H1 (cell line): ENCODE data around the gene CNBP. TPM values are rescaled to one million over a fixed set of nuclear protein-coding genes. Genes with fewer than 3 reads are reported as not detected.

Experiments used
- CTCF ChIA-PET: fragments of 300-600 bp; sonication (Branson Sonifier 250); formaldehyde crosslinking; loops from one replicate; lab custom pipeline; 2021; ENCODE audit not compliant: partially characterized antibody; lab: Charles Lee
- POLR2A ChIA-PET: fragments of 300-600 bp; sonication (Branson Sonifier 250); formaldehyde crosslinking; loops from one replicate; lab custom pipeline; 2021; ENCODE audit warnings: inconsistent platforms; ENCODE audit not compliant: partially characterized antibody; lab: Charles Lee
- DNase-seq, 2 experiments: peaks; one replicate each; pipeline versions ENCODE4 v3.0.0 to v3.0.0-alpha.2; 2010 to 2022; ENCODE audit warnings: low spot score in 2 of 2, low read depth in 1 of 2, mixed read lengths in 1 of 2
- FAIRE-seq: peaks from 2 replicates; lab custom pipeline; 2011; peaks lifted over from hg19 to GRCh38; lab: Jason Lieb, UNC
- H2AFZ ChIP-seq: 2 replicates; pipeline ENCODE4 v1.8.1; 2012; ENCODE audit warnings: low read length, inconsistent platforms
- H2AK5ac ChIP-seq: 2 replicates; pipeline ENCODE4 v1.6.1; 2013; ENCODE audit warnings: low read depth, low read length
- H2BK120ac ChIP-seq: replicated peaks from 2 replicates; pipeline ENCODE3; 2013; ENCODE audit warnings: low read depth, low read length, inconsistent platforms
- H2BK12ac ChIP-seq: 2 replicates; pipeline ENCODE4 v1.6.1; 2013; ENCODE audit warnings: low read depth, low read length
- H2BK15ac ChIP-seq: 2 replicates; pipeline ENCODE4 v1.6.1; 2013; ENCODE audit warnings: low read length
- H2BK20ac ChIP-seq: 2 replicates; pipeline ENCODE4 v1.6.1; 2013; ENCODE audit warnings: low read length
- H2BK5ac ChIP-seq: 2 replicates; pipeline ENCODE4 v1.6.1; 2013; ENCODE audit warnings: low read depth, low read length
- H3K14ac ChIP-seq: 2 replicates; pipeline ENCODE4 v1.6.1; 2013; ENCODE audit warnings: inconsistent platforms; ENCODE audit not compliant: insufficient read length
- H3K18ac ChIP-seq: 2 replicates; pipeline ENCODE4 v1.6.1; 2013; ENCODE audit warnings: low read length; ENCODE audit errors: extremely low read depth
- H3K23ac ChIP-seq: 2 replicates; pipeline ENCODE4 v1.6.1; 2013; ENCODE audit warnings: inconsistent platforms; ENCODE audit not compliant: insufficient read length
- H3K23me2 ChIP-seq: 2 replicates; pipeline ENCODE4 v1.6.1; 2013; ENCODE audit warnings: low read depth, low read length
- H3K27ac ChIP-seq: 2 replicates; pipeline ENCODE4 v1.6.1; 2011; ENCODE audit warnings: low read depth, low read length, inconsistent platforms
- H3K27me3 ChIP-seq, 4 experiments: replicated peaks in 1 of 4; 1 replicate in 1 of 4; 2 replicates in 3 of 4; pipeline versions ENCODE4 v1.6.1 to v1.8.1; 2011 to 2013; ENCODE audit warnings: low read length in 3 of 4, mild to moderate bottlenecking in 3 of 4, inconsistent platforms in 2 of 4, mixed read lengths in 2 of 4, moderate library complexity in 1 of 4; ENCODE audit not compliant: control insufficient read depth in 3 of 4, insufficient read depth in 3 of 4; ENCODE audit errors: extremely low read depth in 1 of 4
- H3K36me3 ChIP-seq, 4 experiments: 2 replicates each; pipeline versions ENCODE4 v1.6.1 to v1.8.1; 2011 to 2013; ENCODE audit warnings: mild to moderate bottlenecking in 4 of 4, low read length in 3 of 4, moderate library complexity in 2 of 4, control low read depth in 1 of 4, inconsistent platforms in 1 of 4; ENCODE audit not compliant: insufficient read depth in 4 of 4, control insufficient read depth in 2 of 4
- H3K4ac ChIP-seq: replicated peaks from 2 replicates; pipeline ENCODE3; 2013; ENCODE audit warnings: low read length, low read depth, mixed read lengths, inconsistent platforms; ENCODE audit not compliant: insufficient read length
- H3K4me1 ChIP-seq, 4 experiments: replicated peaks in 1 of 4; 1 replicate in 1 of 4; 2 replicates in 3 of 4; pipeline versions ENCODE4 v1.6.1 to v1.8.1; 2011 to 2013; ENCODE audit warnings: low read length in 3 of 4, inconsistent platforms in 2 of 4, mixed read lengths in 1 of 4; ENCODE audit not compliant: insufficient read depth in 4 of 4, control insufficient read depth in 3 of 4
- H3K4me2 ChIP-seq, 2 experiments: 2 replicates each; pipeline versions ENCODE4 v1.6.1 to v1.8.1; 2011 to 2013; ENCODE audit warnings: low read depth in 2 of 2, low read length in 2 of 2, control low read depth in 1 of 2, inconsistent platforms in 1 of 2, mild to moderate bottlenecking in 1 of 2; ENCODE audit not compliant: insufficient read depth in 1 of 2
- H3K4me3 ChIP-seq, 4 experiments: fragments of 200-600, 300-600 bp in 1 of 4; sonication (generic), shearing (Covaris generic), sonication (Bioruptor Twin) in 1 of 4; 2 replicates each; pipeline versions ENCODE4 v1.5.1 to v1.8.1; 2011 to 2016; ENCODE audit warnings: low read length in 4 of 4, low read depth in 3 of 4, control low read depth in 2 of 4, inconsistent platforms in 2 of 4, mild to moderate bottlenecking in 2 of 4, mixed read lengths in 1 of 4, moderate library complexity in 1 of 4; ENCODE audit not compliant: insufficient read depth in 2 of 4; ENCODE audit errors: extremely low read depth in 1 of 4
- H3K56ac ChIP-seq: replicated peaks from 2 replicates; pipeline ENCODE3; 2013; ENCODE audit warnings: low read depth, mild to moderate bottlenecking, mixed read lengths, low read length, inconsistent platforms; ENCODE audit not compliant: insufficient read length
- H3K79me1 ChIP-seq: 2 replicates; pipeline ENCODE4 v1.6.1; 2013; ENCODE audit warnings: low read depth, low read length, control low read depth
- H3K79me2 ChIP-seq, 2 experiments: 2 replicates each; pipeline versions ENCODE4 v1.6.1 to v1.8.1; 2012 to 2013; ENCODE audit warnings: low read length in 2 of 2, mild to moderate bottlenecking in 2 of 2, inconsistent platforms in 1 of 2; ENCODE audit not compliant: insufficient read depth in 2 of 2, control insufficient read depth in 1 of 2
- H3K9ac ChIP-seq, 4 experiments: replicated peaks in 1 of 4; 1 replicate in 1 of 4; 2 replicates in 3 of 4; pipeline versions ENCODE4 v1.6.1 to v1.8.1; 2011 to 2013; ENCODE audit warnings: low read depth in 3 of 4, low read length in 3 of 4, control low read depth in 2 of 4, mild to moderate bottlenecking in 2 of 4, moderate library complexity in 2 of 4, inconsistent platforms in 1 of 4; ENCODE audit errors: extremely low read depth in 1 of 4
- H3K9me3 ChIP-seq, 2 experiments: 2 replicates each; pipeline versions ENCODE4 v1.6.1 to v1.8.1; 2012 to 2013; ENCODE audit warnings: mild to moderate bottlenecking in 2 of 2, moderate library complexity in 2 of 2, control low read depth in 1 of 2, inconsistent platforms in 1 of 2, low read depth in 1 of 2, low read length in 1 of 2, mixed read lengths in 1 of 2; ENCODE audit not compliant: insufficient read depth in 2 of 2
- H4K20me1 ChIP-seq, 2 experiments: replicated peaks in 1 of 2; 2 replicates each; pipeline versions ENCODE3 to v1.8.1; 2011 to 2013; ENCODE audit warnings: inconsistent platforms in 2 of 2, low read length in 2 of 2, mild to moderate bottlenecking in 1 of 2; ENCODE audit not compliant: insufficient read depth in 2 of 2, control insufficient read depth in 1 of 2
- H4K5ac ChIP-seq: 2 replicates; pipeline ENCODE4 v1.6.1; 2013; ENCODE audit warnings: low read length, low read depth, mixed read lengths, inconsistent platforms; ENCODE audit not compliant: insufficient read length
- H4K8ac ChIP-seq: 2 replicates; pipeline ENCODE4 v1.8.0; 2013; ENCODE audit warnings: mild to moderate bottlenecking, moderate library complexity, low read length, inconsistent platforms; ENCODE audit not compliant: insufficient read depth; ENCODE audit errors: extremely low read depth
- H4K91ac ChIP-seq: replicated peaks from 2 replicates; pipeline ENCODE3; 2013; ENCODE audit warnings: low read length, mixed read lengths, inconsistent platforms; ENCODE audit not compliant: insufficient read length
- CBX5 ChIP-seq: fragments of 300-800, 300-1000 bp; sonication (generic); IDR thresholded peaks from 2 replicates; pipeline ENCODE4 v1.7.1; 2016; ENCODE audit warnings: antibody characterized with exemption, low read length, low read depth
- EGR1 ChIP-seq: IDR thresholded peaks from 2 replicates; pipeline ENCODE4 v1.6.1; 2011; ENCODE audit warnings: low read depth, low read length, borderline replicate concordance
- GABPA ChIP-seq: IDR thresholded peaks from 2 replicates; pipeline ENCODE4 v1.6.1; 2011; ENCODE audit warnings: mild to moderate bottlenecking, low read length, moderate library complexity, borderline replicate concordance; ENCODE audit not compliant: insufficient read depth
- MAFK ChIP-seq: IDR thresholded peaks from 2 replicates; pipeline ENCODE4 v1.6.1; 2012; ENCODE audit warnings: low read depth, mild to moderate bottlenecking, improper control_type of control experiment, low read length
- PHF8 ChIP-seq: fragments of 200-600 bp; sonication (generic); conservative IDR thresholded peaks from 2 replicates; pipeline ENCODE4 v1.7.1; 2012; ENCODE audit warnings: low read depth, mild to moderate bottlenecking, inconsistent platforms, low read length, moderate library complexity
- SRF ChIP-seq: IDR thresholded peaks from 2 replicates; pipeline ENCODE4 v1.6.1; 2011; ENCODE audit warnings: mild to moderate bottlenecking, low read depth, low read length, moderate library complexity
- YY1 ChIP-seq: IDR thresholded peaks from 2 replicates; pipeline ENCODE4 v1.6.1; 2011; ENCODE audit warnings: low read depth, mild to moderate bottlenecking, low read length
- WGBS, 2 experiments: shearing (Covaris generic) in 1 of 2; methylation state at CpG; one replicate each; pipeline versions ENCODE4 v1.1.6 to v1.1.7; 2013 to 2015; ENCODE audit warnings: low lambda C conversion rate in 2 of 2, mixed read lengths in 2 of 2, inconsistent platforms in 1 of 2, low coverage in 1 of 2, missing lambda C conversion rate in 1 of 2; ENCODE audit not compliant: insufficient replicate concordance in 2 of 2, insufficient coverage in 1 of 2, insufficient read length in 1 of 2; ENCODE audit errors: extremely low coverage in 1 of 2, missing lambda C conversion rate in 1 of 2; 5-methylcytosine and 5-hydroxymethylcytosine counted together
- polyA plus RNA-seq, 7 experiments: library from polyadenylated mRNA; depleted of rRNA in 3 of 7; stranded (reverse) in 5 of 7; unstranded in 2 of 7; fragments of >200 nt in 5 of 7; fragments of 200-250 nt in 2 of 7; gene quantifications; 1 replicate in 5 of 7; 2 replicates in 1 of 7; 4 replicates in 1 of 7; pipeline versions ENCODE4 v1.2.1 to v1.2.3, GENCODE V29; 2011 to 2013; ENCODE audit warnings: missing spikeins in 2 of 7, mixed read lengths in 2 of 7
- total RNA-seq: library from RNA; stranded (reverse); fragmentation: NEBNext Ultra II Directional; extraction: Animal tissue kit (Norgen Biotek cat#: 25700); gene quantifications from 2 replicates; pipeline ENCODE4 v1.2.1, GENCODE V29; 2021
- TF ChIP-seq, protein P1 (sequence below): IDR thresholded peaks from 2 replicates; pipeline ENCODE4 v1.6.1; 2011; ENCODE audit warnings: low read length, improper control_type of control experiment

CNBP gene
- total and polyA plus RNA-seq, 2 of the 8 experiments (the other 6 are each of a cell fraction or from before 2014, with no cell fraction given), result 315 to 371 TPM

DNA sequence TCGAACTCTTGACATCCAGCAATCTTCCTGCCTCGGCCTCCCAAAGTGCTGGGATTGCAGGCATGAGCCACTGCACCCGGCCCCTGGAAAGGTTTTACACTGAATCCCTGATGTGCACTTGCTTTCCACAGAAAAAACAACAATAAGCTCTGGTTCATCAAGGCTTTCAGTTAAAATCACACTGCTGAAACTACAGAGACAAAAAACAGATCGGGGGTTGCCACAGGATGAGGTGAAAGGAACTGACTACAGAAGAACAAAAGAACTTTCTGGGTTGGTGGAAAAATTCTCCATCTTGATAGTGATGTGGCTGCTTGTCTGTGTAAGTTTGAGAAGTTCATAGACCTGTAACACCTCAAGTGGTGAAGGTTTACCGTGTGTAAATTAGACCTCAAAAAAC lies 65.0 kb downstream of the CNBP start:
- peak overlapping the region in 1 of 4 experiments; percentile 16; a peak in 2 of 7 replicates for H3K9ac ChIP-seq

More for the DNA sequence above, 65.0 kb downstream of the CNBP start:
- Histone ChIP-seq H3K9me3 (no peaks in the 10 kb centered on the region), H3K79me1 (peaks cover 8% of the 10 kb centered on the region), H3K4me2 (peak overlapping the region; percentile 89 to 98; a peak in 2 of 4 replicates), H4K8ac (no peak overlapping the region), H2BK15ac (no peak overlapping the region), H3K4me1 (peaks cover 13 to 26% (median 23%) of the 10 kb centered on the region in 4 experiments), H4K5ac (no peak overlapping the region), H3K36me3 (peaks cover 0 to 3% (median 3%) of the 10 kb centered on the region in 4 experiments; a peak in 1 of 8 replicates), H3K23ac (no peak overlapping the region), H2BK20ac (no peak overlapping the region), H4K91ac (no peak overlapping the region), H2AK5ac (peak overlapping the region; percentile 29; the same call in 1 of the 2 replicates), H3K23me2 (peaks cover 12% of the 10 kb centered on the region), H3K56ac (no peak overlapping the region), H3K18ac (no peak overlapping the region; the same call in 1 of the 2 replicates), H3K14ac (no peak overlapping the region), H2BK5ac (no peak overlapping the region; the same call in 1 of the 2 replicates), H3K79me2 (peaks cover 9 to 51% of the 10 kb centered on the region in 2 experiments), H2AFZ (no peak overlapping the region), H3K4me3 (peak overlapping the region in 1 of 4 experiments; percentile 68; a peak in 1 of 8 replicates), H2BK12ac (peak overlapping the region; percentile 99; the same call in 1 of the 2 replicates), H3K27me3 (no peaks in the 10 kb centered on the region), H4K20me1 (no peaks in the 10 kb centered on the region), H2BK120ac (no peak overlapping the region), H3K4ac (no peak overlapping the region), H3K27ac (peak overlapping the region; percentile 58)
- CTCF ChIA-PET, result interaction anchor here (0.5 to 3.1 kb wide), 9 partner anchors 12 to 374 kb away, joined by 3 to 13 read pairs (median 4); no protein-coding TSS in a partner anchor
- DNase-seq (no peak), FAIRE-seq (no peak)
- POLR2A ChIA-PET, result interaction anchor here (0.9 to 3.0 kb wide), 11 partner anchors 11 to 187 kb away, joined by 3 to 9 read pairs (median 4); partner anchors contain the start of gene CNBP
- TF ChIP-seq PHF8 (no peak), EGR1 (no peak), GABPA (no peak), CBX5 (no peak), MAFK (no peak), SRF (no peak), YY1 (no peak)
- TF ChIP-seq, protein P1, sequence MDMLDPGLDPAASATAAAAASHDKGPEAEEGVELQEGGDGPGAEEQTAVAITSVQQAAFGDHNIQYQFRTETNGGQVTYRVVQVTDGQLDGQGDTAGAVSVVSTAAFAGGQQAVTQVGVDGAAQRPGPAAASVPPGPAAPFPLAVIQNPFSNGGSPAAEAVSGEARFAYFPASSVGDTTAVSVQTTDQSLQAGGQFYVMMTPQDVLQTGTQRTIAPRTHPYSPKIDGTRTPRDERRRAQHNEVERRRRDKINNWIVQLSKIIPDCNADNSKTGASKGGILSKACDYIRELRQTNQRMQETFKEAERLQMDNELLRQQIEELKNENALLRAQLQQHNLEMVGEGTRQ, result no peak
- WGBS, 2 experiments, result 86% methylated on average over 5 of the region's 5 CpGs; no CpG with 5 or more reads in 1 of the 2 experiments
